CD14-positive monocyte (primary cell): Measurements from ENCODE around the gene DPH1. TPM values are rescaled to one million over a fixed set of nuclear protein-coding genes. Genes with fewer than 3 reads are reported as not detected.

Experiments
- DNase-seq, 3 donors: peaks; one replicate each; pipeline ENCODE4 v3.0.0-alpha.2; 2011 to 2022
- H2AFZ ChIP-seq: 2 replicates; pipeline ENCODE4 v1.6.0; 2012; ENCODE audit warnings: mild to moderate bottlenecking, low read depth, low read length, inconsistent platforms; ENCODE audit not compliant: insufficient read depth, poor library complexity, severe bottlenecking
- H3K27ac ChIP-seq, 2 donors: 1 replicate in 1 of 2; 2 replicates in 1 of 2; pipeline ENCODE4 v1.5.1; 2012 to 2013; ENCODE audit warnings: low read length in 2 of 2, control low read depth in 1 of 2, inconsistent platforms in 1 of 2, low read depth in 1 of 2, mild to moderate bottlenecking in 1 of 2
- H3K27me3 ChIP-seq, 2 donors: one replicate each; pipeline versions ENCODE4 v1.6.0 to v1.6.1; 2011 to 2013; ENCODE audit warnings: low read length in 2 of 2; ENCODE audit not compliant: control insufficient read depth in 2 of 2, insufficient read depth in 2 of 2
- H3K36me3 ChIP-seq, 2 donors: replicated peaks in 1 of 2; 1 replicate in 1 of 2; 2 replicates in 1 of 2; pipeline versions ENCODE4 v1.5.1 to v1.6.1; 2012 to 2013; ENCODE audit warnings: low read length in 2 of 2, control low read depth in 1 of 2, inconsistent platforms in 1 of 2, mild to moderate bottlenecking in 1 of 2; ENCODE audit not compliant: insufficient read depth in 2 of 2, control insufficient read depth in 1 of 2
- H3K4me1 ChIP-seq, 2 donors: 1 replicate in 1 of 2; 2 replicates in 1 of 2; pipeline versions ENCODE4 v1.5.1 to v1.6.1; 2012 to 2013; ENCODE audit warnings: low read length in 2 of 2, control low read depth in 1 of 2, inconsistent platforms in 1 of 2, mild to moderate bottlenecking in 1 of 2, moderate library complexity in 1 of 2; ENCODE audit not compliant: insufficient read depth in 2 of 2, control insufficient read depth in 1 of 2
- H3K4me2 ChIP-seq: replicated peaks from 2 replicates; pipeline ENCODE3; 2012; ENCODE audit warnings: low read length, moderate library complexity, mild to moderate bottlenecking; ENCODE audit not compliant: poor library complexity, severe bottlenecking; ENCODE audit errors: extremely low read depth
- H3K4me3 ChIP-seq, 3 experiments: fragments of 200-600 bp in 1 of 3; sonication (generic) in 1 of 3; replicated peaks in 1 of 3; 1 replicate in 2 of 3; 2 replicates in 1 of 3; pipeline ENCODE4 v1.5.1; 2011 to 2013; ENCODE audit warnings: low read length in 3 of 3, mild to moderate bottlenecking in 3 of 3, control low read depth in 2 of 3, low read depth in 2 of 3, inconsistent platforms in 1 of 3, moderate library complexity in 1 of 3
- H3K79me2 ChIP-seq: 2 replicates; pipeline ENCODE4 v1.6.0; 2012; ENCODE audit warnings: mild to moderate bottlenecking, control low read depth, inconsistent platforms, low read length, moderate library complexity; ENCODE audit not compliant: insufficient read depth
- H3K9ac ChIP-seq: 2 replicates; pipeline ENCODE4 v1.6.0; 2017; ENCODE audit warnings: low read length, mild to moderate bottlenecking; ENCODE audit not compliant: insufficient read depth, poor library complexity, severe bottlenecking
- H3K9me3 ChIP-seq, 2 donors: replicated peaks in 1 of 2; 1 replicate in 1 of 2; 2 replicates in 1 of 2; pipeline versions ENCODE4 v1.5.1 to v1.6.1; 2012 to 2013; ENCODE audit warnings: low read length in 2 of 2, control low read depth in 1 of 2; ENCODE audit not compliant: control insufficient read depth in 1 of 2, insufficient read depth in 1 of 2
- H4K20me1 ChIP-seq: 2 replicates; pipeline ENCODE4 v1.6.0; 2012; ENCODE audit warnings: mild to moderate bottlenecking, low read length, control low read depth, moderate library complexity; ENCODE audit not compliant: insufficient read depth
- H3K27ac Mint-ChIP-seq, 7 donors: one replicate each; pipeline ENCODE4 v1.8.0; 2020; ENCODE audit warnings: mild to moderate bottlenecking in 7 of 7, mixed read lengths in 7 of 7, moderate library complexity in 6 of 7, inconsistent platforms in 2 of 7
- H3K27me3 Mint-ChIP-seq, 3 donors: one replicate each; pipeline ENCODE4 v1.8.0; 2021 to 2022; ENCODE audit warnings: low read depth in 3 of 3, mild to moderate bottlenecking in 3 of 3, mixed read lengths in 3 of 3, moderate library complexity in 3 of 3, inconsistent platforms in 1 of 3
- H3K36me3 Mint-ChIP-seq, 2 donors: one replicate each; pipeline ENCODE4 v1.8.0; 2020; ENCODE audit warnings: mixed read lengths in 2 of 2, inconsistent platforms in 1 of 2, mild to moderate bottlenecking in 1 of 2
- H3K4me1 Mint-ChIP-seq: one replicate; pipeline ENCODE4 v1.8.0; 2020; ENCODE audit warnings: mild to moderate bottlenecking, mixed read lengths
- H3K4me3 Mint-ChIP-seq, 2 donors: one replicate each; pipeline ENCODE4 v1.8.0; 2020; ENCODE audit warnings: mild to moderate bottlenecking in 2 of 2, mixed read lengths in 2 of 2, moderate library complexity in 1 of 2
- H3K9me3 Mint-ChIP-seq, 7 donors: one replicate each; pipeline ENCODE4 v1.8.0; 2020 to 2022; ENCODE audit warnings: mixed read lengths in 7 of 7, mild to moderate bottlenecking in 6 of 7, moderate library complexity in 6 of 7, inconsistent platforms in 2 of 7
- WGBS: methylation state at CpG from one replicate; pipeline ENCODE4 v1.1.5; 2013; ENCODE audit warnings: missing lambda C conversion rate; ENCODE audit not compliant: insufficient coverage; 5-methylcytosine and 5-hydroxymethylcytosine counted together
- intact Hi-C, 2 donors: fragments of 100-400 bp; cut with micrococcal nuclease; formaldehyde crosslinking; loops; one replicate each; pipeline versions ENCODE4 v1.15.0 to v1.15.1; 2023
- polyA plus RNA-seq, 3 donors: library from polyadenylated mRNA; depleted of rRNA in 1 of 3; unstranded in 2 of 3; stranded (reverse) in 1 of 3; fragments of 300-500 nt in 2 of 3; fragments of >200 nt in 1 of 3; fragmentation: Illumina TruSeq in 2 of 3; gene quantifications; 1 replicate in 2 of 3; 2 replicates in 1 of 3; pipeline ENCODE4 v1.2.3, GENCODE V29; 2012 to 2021
- TF ChIP-seq, protein P1 (sequence below): fragments of 200-600 bp; IDR thresholded peaks from one replicate; pipeline ENCODE4 v1.8.0; 2022; ENCODE audit warnings: antibody characterized with exemption, mild to moderate bottlenecking

DPH1 gene
- polyA plus RNA-seq, 3 donors, result 7.5 to 29.4 (median 9.3) TPM

DNA sequence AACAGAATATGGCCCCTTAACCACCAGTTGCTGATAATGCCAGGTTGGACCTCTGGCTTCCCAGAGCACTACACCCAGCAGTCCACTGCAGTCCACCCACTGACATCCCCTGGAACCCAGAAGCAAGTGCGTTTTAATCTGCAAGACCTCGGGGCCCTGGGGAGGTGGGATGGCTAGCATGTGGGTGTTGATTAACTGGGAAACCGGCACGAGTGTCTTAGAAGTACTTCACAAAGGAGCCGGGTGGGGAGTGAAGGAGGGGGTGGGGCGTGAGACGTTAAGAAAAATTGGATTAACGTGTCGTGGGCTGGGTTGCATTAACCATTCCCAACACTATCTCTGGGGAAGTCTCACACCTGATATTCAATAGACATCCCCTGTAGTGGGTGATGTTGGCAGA, 18.9 kb downstream of the DPH1 start:
- H3K27ac ChIP-seq, result no peak overlapping the region
- peaks cover 25% of the 10 kb centered on the region for H3K4me1 Mint-ChIP-seq
- peaks cover 4% of the 10 kb centered on the region for H4K20me1 ChIP-seq
- H3K79me2 ChIP-seq, result peaks cover under 1% of the 10 kb centered on the region
- peaks cover 5 to 8% of the 10 kb centered on the region in 2 donors for H3K36me3 Mint-ChIP-seq
- H3K9me3 Mint-ChIP-seq, result peaks cover 0 to 16% (median 7%) of the 10 kb centered on the region in 7 donors
- no peak overlapping the region for H3K9ac ChIP-seq
- peaks cover 30 to 48% of the 10 kb centered on the region in 2 donors for H3K27me3 ChIP-seq
- peak overlapping the region in 1 of 3 experiments; percentile 83 for H3K4me3 ChIP-seq
- 20% methylated on average over 2 of the region's 9 CpGs for WGBS
- H3K4me2 ChIP-seq, result peak overlapping the region; percentile 98
- H3K4me1 ChIP-seq, result peaks cover 18 to 34% of the 10 kb centered on the region in 2 donors
- H3K27me3 Mint-ChIP-seq, result peaks cover 38 to 55% (median 47%) of the 10 kb centered on the region in 3 donors
- peak overlapping the region in 4 of 7 donors; percentile 10 to 77 (median 48) for H3K27ac Mint-ChIP-seq
- no peaks in the 10 kb centered on the region for H3K9me3 ChIP-seq
- TF ChIP-seq, protein P1, sequence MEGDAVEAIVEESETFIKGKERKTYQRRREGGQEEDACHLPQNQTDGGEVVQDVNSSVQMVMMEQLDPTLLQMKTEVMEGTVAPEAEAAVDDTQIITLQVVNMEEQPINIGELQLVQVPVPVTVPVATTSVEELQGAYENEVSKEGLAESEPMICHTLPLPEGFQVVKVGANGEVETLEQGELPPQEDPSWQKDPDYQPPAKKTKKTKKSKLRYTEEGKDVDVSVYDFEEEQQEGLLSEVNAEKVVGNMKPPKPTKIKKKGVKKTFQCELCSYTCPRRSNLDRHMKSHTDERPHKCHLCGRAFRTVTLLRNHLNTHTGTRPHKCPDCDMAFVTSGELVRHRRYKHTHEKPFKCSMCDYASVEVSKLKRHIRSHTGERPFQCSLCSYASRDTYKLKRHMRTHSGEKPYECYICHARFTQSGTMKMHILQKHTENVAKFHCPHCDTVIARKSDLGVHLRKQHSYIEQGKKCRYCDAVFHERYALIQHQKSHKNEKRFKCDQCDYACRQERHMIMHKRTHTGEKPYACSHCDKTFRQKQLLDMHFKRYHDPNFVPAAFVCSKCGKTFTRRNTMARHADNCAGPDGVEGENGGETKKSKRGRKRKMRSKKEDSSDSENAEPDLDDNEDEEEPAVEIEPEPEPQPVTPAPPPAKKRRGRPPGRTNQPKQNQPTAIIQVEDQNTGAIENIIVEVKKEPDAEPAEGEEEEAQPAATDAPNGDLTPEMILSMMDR, result no peak
- H2AFZ ChIP-seq, result no peak overlapping the region
- intact Hi-C loops, result no loop called here
- peaks cover 0 to 11% of the 10 kb centered on the region in 2 donors for H3K36me3 ChIP-seq
- no peak for DNase-seq
- H3K4me3 Mint-ChIP-seq, result peak overlapping the region; percentile 78 to 86

DNA sequence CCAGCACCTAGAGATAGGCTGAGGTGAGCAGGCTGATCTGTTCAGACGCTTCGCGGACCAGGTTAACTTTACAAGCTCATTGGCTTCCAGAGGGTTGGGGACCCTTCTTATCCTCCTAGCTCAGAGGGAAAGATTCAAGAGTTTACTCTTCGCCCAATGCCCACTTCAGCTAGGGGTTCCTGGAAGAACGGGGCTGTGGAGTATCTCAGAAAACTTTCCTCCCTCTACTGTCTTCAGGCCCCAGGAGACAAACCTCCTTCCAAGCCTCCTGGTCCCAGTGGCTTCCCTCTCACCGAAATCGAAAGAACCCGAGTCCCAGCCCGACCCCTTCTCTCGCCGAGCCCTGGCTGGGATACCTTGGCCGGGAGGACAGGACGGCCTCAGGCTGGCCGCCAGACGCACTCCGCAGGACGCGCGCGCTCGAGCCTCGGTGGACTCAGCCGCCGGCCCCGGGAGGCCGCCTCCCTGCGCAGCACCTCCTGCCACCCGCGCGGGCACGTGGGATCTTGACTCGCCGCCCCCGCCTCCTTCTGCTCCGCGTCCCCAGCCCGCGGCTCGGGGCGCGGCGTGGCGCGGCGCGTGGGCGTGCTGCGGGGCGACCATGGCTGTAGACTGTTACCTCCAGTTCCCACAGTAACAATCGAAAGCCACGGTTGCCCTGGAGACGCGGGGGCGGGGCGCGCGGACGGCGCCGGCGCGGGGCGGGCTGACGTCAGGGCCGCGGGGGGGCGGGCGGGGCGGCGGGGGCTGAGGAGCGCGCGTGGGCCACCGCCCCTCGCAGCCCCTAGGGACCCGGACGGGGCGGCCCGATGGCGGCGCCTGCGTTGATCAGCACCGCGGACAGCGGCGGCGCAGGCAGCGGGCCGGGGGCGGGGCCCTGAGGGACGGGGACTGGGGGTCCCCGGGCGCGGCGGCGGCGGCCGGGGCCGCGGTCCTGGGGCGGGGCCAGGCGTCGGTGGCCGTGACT, 19.7 kb downstream of the DPH1 start:
- TF ChIP-seq, protein P1, result no peak
- WGBS, result 3% methylated on average over 82 of the region's 104 CpGs
- peaks cover 0 to 3% of the 10 kb centered on the region in 2 donors for H3K36me3 ChIP-seq
- Mint-ChIP-seq H3K27ac (peak overlapping the region in 6 of 7 donors; percentile 10 to 77 (median 68)), H3K9me3 (peaks cover 0 to 20% (median 7%) of the 10 kb centered on the region in 7 donors), H3K27me3 (peaks cover 45 to 64% (median 53%) of the 10 kb centered on the region in 3 donors), H3K4me3 (peak overlapping the region; percentile 78 to 86), H3K4me1 (peaks cover 28% of the 10 kb centered on the region), H3K36me3 (peaks cover 1 to 2% of the 10 kb centered on the region in 2 donors)
- H3K4me1 ChIP-seq, result peaks cover 20 to 42% of the 10 kb centered on the region in 2 donors
- no peak overlapping the region for H3K27ac ChIP-seq
- intact Hi-C loops, result loop anchor here (5.0 to 10.0 kb wide), 3 partner anchors 105 to 303 kb away; no protein-coding TSS in a partner anchor
- H3K4me2 ChIP-seq, result peak overlapping the region; percentile 98
- no peaks in the 10 kb centered on the region for H3K79me2 ChIP-seq
- H3K27me3 ChIP-seq, result peaks cover 38 to 56% of the 10 kb centered on the region in 2 donors
- H3K9me3 ChIP-seq, result no peaks in the 10 kb centered on the region
- peak; percentile 72 to 83 (median 75) for DNase-seq
- peaks cover 4% of the 10 kb centered on the region for H4K20me1 ChIP-seq
- H2AFZ ChIP-seq, result peak overlapping the region; percentile 57
- peak overlapping the region; percentile 49 for H3K9ac ChIP-seq
- peak overlapping the region; percentile 31 to 83 (median 32) for H3K4me3 ChIP-seq
